H1 (cell line): Measurements from ENCODE around the gene FRMPD2. TPM values are rescaled to one million over a fixed set of nuclear protein-coding genes. Genes with fewer than 3 reads are reported as not detected.

Source experiments
- CTCF ChIA-PET: fragments of 300-600 bp; sonication (Branson Sonifier 250); formaldehyde crosslinking; loops from one replicate; lab custom pipeline; 2021; ENCODE audit not compliant: partially characterized antibody; lab: Charles Lee
- POLR2A ChIA-PET: fragments of 300-600 bp; sonication (Branson Sonifier 250); formaldehyde crosslinking; loops from one replicate; lab custom pipeline; 2021; ENCODE audit warnings: inconsistent platforms; ENCODE audit not compliant: partially characterized antibody; lab: Charles Lee
- DNase-seq, 2 experiments: peaks; one replicate each; pipeline versions ENCODE4 v3.0.0 to v3.0.0-alpha.2; 2010 to 2022; ENCODE audit warnings: low spot score in 2 of 2, low read depth in 1 of 2, mixed read lengths in 1 of 2
- FAIRE-seq: peaks from 2 replicates; lab custom pipeline; 2011; peaks lifted over from hg19 to GRCh38; lab: Jason Lieb, UNC
- H2AFZ ChIP-seq: 2 replicates; pipeline ENCODE4 v1.8.1; 2012; ENCODE audit warnings: low read length, inconsistent platforms
- H2AK5ac ChIP-seq: 2 replicates; pipeline ENCODE4 v1.6.1; 2013; ENCODE audit warnings: low read depth, low read length
- H2BK120ac ChIP-seq: replicated peaks from 2 replicates; pipeline ENCODE3; 2013; ENCODE audit warnings: low read depth, low read length, inconsistent platforms
- H2BK12ac ChIP-seq: 2 replicates; pipeline ENCODE4 v1.6.1; 2013; ENCODE audit warnings: low read depth, low read length
- H2BK15ac ChIP-seq: 2 replicates; pipeline ENCODE4 v1.6.1; 2013; ENCODE audit warnings: low read length
- H2BK20ac ChIP-seq: 2 replicates; pipeline ENCODE4 v1.6.1; 2013; ENCODE audit warnings: low read length
- H2BK5ac ChIP-seq: 2 replicates; pipeline ENCODE4 v1.6.1; 2013; ENCODE audit warnings: low read depth, low read length
- H3K14ac ChIP-seq: 2 replicates; pipeline ENCODE4 v1.6.1; 2013; ENCODE audit warnings: inconsistent platforms; ENCODE audit not compliant: insufficient read length
- H3K18ac ChIP-seq: 2 replicates; pipeline ENCODE4 v1.6.1; 2013; ENCODE audit warnings: low read length; ENCODE audit errors: extremely low read depth
- H3K23ac ChIP-seq: 2 replicates; pipeline ENCODE4 v1.6.1; 2013; ENCODE audit warnings: inconsistent platforms; ENCODE audit not compliant: insufficient read length
- H3K23me2 ChIP-seq: 2 replicates; pipeline ENCODE4 v1.6.1; 2013; ENCODE audit warnings: low read depth, low read length
- H3K27ac ChIP-seq: 2 replicates; pipeline ENCODE4 v1.6.1; 2011; ENCODE audit warnings: low read depth, low read length, inconsistent platforms
- H3K27me3 ChIP-seq, 4 experiments: replicated peaks in 1 of 4; 1 replicate in 1 of 4; 2 replicates in 3 of 4; pipeline versions ENCODE4 v1.6.1 to v1.8.1; 2011 to 2013; ENCODE audit warnings: low read length in 3 of 4, mild to moderate bottlenecking in 3 of 4, inconsistent platforms in 2 of 4, mixed read lengths in 2 of 4, moderate library complexity in 1 of 4; ENCODE audit not compliant: control insufficient read depth in 3 of 4, insufficient read depth in 3 of 4; ENCODE audit errors: extremely low read depth in 1 of 4
- H3K36me3 ChIP-seq, 4 experiments: 2 replicates each; pipeline versions ENCODE4 v1.6.1 to v1.8.1; 2011 to 2013; ENCODE audit warnings: mild to moderate bottlenecking in 4 of 4, low read length in 3 of 4, moderate library complexity in 2 of 4, control low read depth in 1 of 4, inconsistent platforms in 1 of 4; ENCODE audit not compliant: insufficient read depth in 4 of 4, control insufficient read depth in 2 of 4
- H3K4ac ChIP-seq: replicated peaks from 2 replicates; pipeline ENCODE3; 2013; ENCODE audit warnings: low read length, low read depth, mixed read lengths, inconsistent platforms; ENCODE audit not compliant: insufficient read length
- H3K4me1 ChIP-seq, 4 experiments: replicated peaks in 1 of 4; 1 replicate in 1 of 4; 2 replicates in 3 of 4; pipeline versions ENCODE4 v1.6.1 to v1.8.1; 2011 to 2013; ENCODE audit warnings: low read length in 3 of 4, inconsistent platforms in 2 of 4, mixed read lengths in 1 of 4; ENCODE audit not compliant: insufficient read depth in 4 of 4, control insufficient read depth in 3 of 4
- H3K4me2 ChIP-seq, 2 experiments: 2 replicates each; pipeline versions ENCODE4 v1.6.1 to v1.8.1; 2011 to 2013; ENCODE audit warnings: low read depth in 2 of 2, low read length in 2 of 2, control low read depth in 1 of 2, inconsistent platforms in 1 of 2, mild to moderate bottlenecking in 1 of 2; ENCODE audit not compliant: insufficient read depth in 1 of 2
- H3K4me3 ChIP-seq, 4 experiments: fragments of 200-600, 300-600 bp in 1 of 4; sonication (generic), shearing (Covaris generic), sonication (Bioruptor Twin) in 1 of 4; 2 replicates each; pipeline versions ENCODE4 v1.5.1 to v1.8.1; 2011 to 2016; ENCODE audit warnings: low read length in 4 of 4, low read depth in 3 of 4, control low read depth in 2 of 4, inconsistent platforms in 2 of 4, mild to moderate bottlenecking in 2 of 4, mixed read lengths in 1 of 4, moderate library complexity in 1 of 4; ENCODE audit not compliant: insufficient read depth in 2 of 4; ENCODE audit errors: extremely low read depth in 1 of 4
- H3K56ac ChIP-seq: replicated peaks from 2 replicates; pipeline ENCODE3; 2013; ENCODE audit warnings: low read depth, mild to moderate bottlenecking, mixed read lengths, low read length, inconsistent platforms; ENCODE audit not compliant: insufficient read length
- H3K79me1 ChIP-seq: 2 replicates; pipeline ENCODE4 v1.6.1; 2013; ENCODE audit warnings: low read depth, low read length, control low read depth
- H3K79me2 ChIP-seq, 2 experiments: 2 replicates each; pipeline versions ENCODE4 v1.6.1 to v1.8.1; 2012 to 2013; ENCODE audit warnings: low read length in 2 of 2, mild to moderate bottlenecking in 2 of 2, inconsistent platforms in 1 of 2; ENCODE audit not compliant: insufficient read depth in 2 of 2, control insufficient read depth in 1 of 2
- H3K9ac ChIP-seq, 4 experiments: replicated peaks in 1 of 4; 1 replicate in 1 of 4; 2 replicates in 3 of 4; pipeline versions ENCODE4 v1.6.1 to v1.8.1; 2011 to 2013; ENCODE audit warnings: low read depth in 3 of 4, low read length in 3 of 4, control low read depth in 2 of 4, mild to moderate bottlenecking in 2 of 4, moderate library complexity in 2 of 4, inconsistent platforms in 1 of 4; ENCODE audit errors: extremely low read depth in 1 of 4
- H3K9me3 ChIP-seq, 2 experiments: 2 replicates each; pipeline versions ENCODE4 v1.6.1 to v1.8.1; 2012 to 2013; ENCODE audit warnings: mild to moderate bottlenecking in 2 of 2, moderate library complexity in 2 of 2, control low read depth in 1 of 2, inconsistent platforms in 1 of 2, low read depth in 1 of 2, low read length in 1 of 2, mixed read lengths in 1 of 2; ENCODE audit not compliant: insufficient read depth in 2 of 2
- H4K20me1 ChIP-seq, 2 experiments: replicated peaks in 1 of 2; 2 replicates each; pipeline versions ENCODE3 to v1.8.1; 2011 to 2013; ENCODE audit warnings: inconsistent platforms in 2 of 2, low read length in 2 of 2, mild to moderate bottlenecking in 1 of 2; ENCODE audit not compliant: insufficient read depth in 2 of 2, control insufficient read depth in 1 of 2
- H4K5ac ChIP-seq: 2 replicates; pipeline ENCODE4 v1.6.1; 2013; ENCODE audit warnings: low read length, low read depth, mixed read lengths, inconsistent platforms; ENCODE audit not compliant: insufficient read length
- H4K8ac ChIP-seq: 2 replicates; pipeline ENCODE4 v1.8.0; 2013; ENCODE audit warnings: mild to moderate bottlenecking, moderate library complexity, low read length, inconsistent platforms; ENCODE audit not compliant: insufficient read depth; ENCODE audit errors: extremely low read depth
- H4K91ac ChIP-seq: replicated peaks from 2 replicates; pipeline ENCODE3; 2013; ENCODE audit warnings: low read length, mixed read lengths, inconsistent platforms; ENCODE audit not compliant: insufficient read length
- ASH2L ChIP-seq: fragments of 200-600, 300-600 bp; sonication (generic); IDR thresholded peaks from one replicate; pipeline ENCODE4 v1.7.1; 2017; ENCODE audit warnings: low read length
- EGR1 ChIP-seq: IDR thresholded peaks from 2 replicates; pipeline ENCODE4 v1.6.1; 2011; ENCODE audit warnings: low read depth, low read length, borderline replicate concordance
- NRF1 ChIP-seq: IDR thresholded peaks from 2 replicates; pipeline ENCODE4 v1.6.1; 2011; ENCODE audit warnings: mild to moderate bottlenecking, low read depth, low read length, improper control_type of control experiment
- SAP30 ChIP-seq: fragments of 300-600 bp; sonication (generic); IDR thresholded peaks from 2 replicates; pipeline ENCODE4 v1.7.1; 2012; ENCODE audit warnings: low read length, moderate library complexity, mild to moderate bottlenecking, inconsistent platforms; ENCODE audit not compliant: insufficient read depth, insufficient replicate concordance
- SP4 ChIP-seq: IDR thresholded peaks from 2 replicates; pipeline ENCODE4 v1.6.1; 2012; ENCODE audit warnings: low read length, inconsistent platforms
- SUZ12 ChIP-seq: fragments of 200-600 bp; sonication (generic); IDR thresholded peaks from 2 replicates; pipeline ENCODE4 v1.6.1; 2012; ENCODE audit warnings: mild to moderate bottlenecking, inconsistent platforms, low read length, moderate library complexity, mixed read lengths
- TCF12 ChIP-seq: IDR thresholded peaks from 2 replicates; pipeline ENCODE4 v1.6.1; 2011; ENCODE audit warnings: low read depth, mild to moderate bottlenecking, low read length
- YY1 ChIP-seq: IDR thresholded peaks from 2 replicates; pipeline ENCODE4 v1.6.1; 2011; ENCODE audit warnings: low read depth, mild to moderate bottlenecking, low read length
- WGBS, 2 experiments: shearing (Covaris generic) in 1 of 2; methylation state at CpG; one replicate each; pipeline versions ENCODE4 v1.1.6 to v1.1.7; 2013 to 2015; ENCODE audit warnings: low lambda C conversion rate in 2 of 2, mixed read lengths in 2 of 2, inconsistent platforms in 1 of 2, low coverage in 1 of 2, missing lambda C conversion rate in 1 of 2; ENCODE audit not compliant: insufficient replicate concordance in 2 of 2, insufficient coverage in 1 of 2, insufficient read length in 1 of 2; ENCODE audit errors: extremely low coverage in 1 of 2, missing lambda C conversion rate in 1 of 2; 5-methylcytosine and 5-hydroxymethylcytosine counted together
- polyA plus RNA-seq, 7 experiments: library from polyadenylated mRNA; depleted of rRNA in 3 of 7; stranded (reverse) in 5 of 7; unstranded in 2 of 7; fragments of >200 nt in 5 of 7; fragments of 200-250 nt in 2 of 7; gene quantifications; 1 replicate in 5 of 7; 2 replicates in 1 of 7; 4 replicates in 1 of 7; pipeline versions ENCODE4 v1.2.1 to v1.2.3, GENCODE V29; 2011 to 2013; ENCODE audit warnings: missing spikeins in 2 of 7, mixed read lengths in 2 of 7
- total RNA-seq: library from RNA; stranded (reverse); fragmentation: NEBNext Ultra II Directional; extraction: Animal tissue kit (Norgen Biotek cat#: 25700); gene quantifications from 2 replicates; pipeline ENCODE4 v1.2.1, GENCODE V29; 2021
- TF ChIP-seq, protein P1 (sequence below): IDR thresholded peaks from 2 replicates; pipeline ENCODE4 v1.6.1; 2011; ENCODE audit warnings: low read depth, mild to moderate bottlenecking, low read length; ENCODE audit not compliant: insufficient read depth

The FRMPD2 gene
- total and polyA plus RNA-seq, 2 of the 8 experiments (the other 6 are each of a cell fraction or from before 2014, with no cell fraction given): 0.07 to 0.47 TPM

DNA sequence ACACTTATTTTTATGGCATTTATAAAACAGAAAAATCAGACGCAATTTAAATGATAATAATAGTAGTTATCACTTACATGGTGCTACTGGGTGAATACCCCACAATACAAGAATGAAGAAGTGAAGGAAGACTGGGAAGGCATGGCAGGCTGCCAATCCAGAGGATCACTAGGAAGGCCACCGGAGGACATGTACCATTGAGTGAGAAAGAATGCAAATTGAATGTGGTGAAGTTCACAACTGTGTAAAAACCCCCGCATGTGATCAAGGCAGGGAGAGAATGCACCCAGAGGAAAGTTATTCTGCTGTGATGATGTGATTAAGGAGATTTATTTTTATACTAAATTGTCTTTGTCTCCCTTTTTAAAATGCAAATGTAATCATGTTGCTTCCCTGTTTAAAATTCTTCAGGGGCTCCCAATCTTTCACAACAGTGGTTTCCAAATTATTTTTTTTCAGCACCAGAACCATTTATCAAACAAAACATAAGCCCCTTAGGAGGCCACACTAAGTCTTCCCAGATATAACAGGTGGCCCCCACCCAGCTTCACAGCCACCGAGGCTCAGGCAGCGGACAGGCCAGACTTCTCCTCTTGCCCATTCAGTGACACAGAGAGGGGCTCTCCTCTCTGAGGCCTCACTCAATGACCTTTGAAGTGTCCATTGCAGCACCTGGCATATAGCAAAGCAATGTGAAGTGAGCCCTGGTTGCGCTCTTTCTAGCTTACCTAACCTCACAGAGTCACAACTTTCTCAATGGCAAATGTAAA, 59.6 kb downstream of the FRMPD2 start:
- H3K27ac ChIP-seq: no peak overlapping the region
- H2AK5ac ChIP-seq: no peak overlapping the region
- no peak overlapping the region for H3K4ac ChIP-seq
- FAIRE-seq (no peak), DNase-seq (no peak)
- ChIA-PET CTCF (interaction anchor here (0.6 to 6.4 kb wide), 14 partner anchors 9 to 718 kb away, joined by 3 to 46 read pairs (median 4); no protein-coding TSS in a partner anchor), POLR2A (no interaction called here)
- no peak overlapping the region for H4K91ac ChIP-seq
- no peaks in the 10 kb centered on the region for H3K36me3 ChIP-seq
- no peak overlapping the region for H3K9ac ChIP-seq
- no peak overlapping the region; the same call in 1 of the 2 replicates for H4K8ac ChIP-seq
- no peak for TF ChIP-seq EGR1
- TF ChIP-seq NRF1: no peak
- no peak for TF ChIP-seq TCF12
- no peak for TF ChIP-seq SAP30
- TF ChIP-seq, protein P1, sequence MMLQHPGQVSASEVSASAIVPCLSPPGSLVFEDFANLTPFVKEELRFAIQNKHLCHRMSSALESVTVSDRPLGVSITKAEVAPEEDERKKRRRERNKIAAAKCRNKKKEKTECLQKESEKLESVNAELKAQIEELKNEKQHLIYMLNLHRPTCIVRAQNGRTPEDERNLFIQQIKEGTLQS: no peak
- no peak for TF ChIP-seq YY1
- no peak for TF ChIP-seq SP4
- no peak for TF ChIP-seq SUZ12
- TF ChIP-seq ASH2L: no peak
- WGBS, 2 experiments: 96% methylated on average over 6 of the region's 6 CpGs; no CpG with 5 or more reads in 1 of the 2 experiments
- H3K4me2 ChIP-seq: no peak overlapping the region
- no peak overlapping the region for H2BK20ac ChIP-seq
- peaks cover 0 to 3% (median under 1%) of the 10 kb centered on the region in 4 experiments; a peak in 1 of 7 replicates for H3K27me3 ChIP-seq
- no peak overlapping the region for H3K14ac ChIP-seq
- H2BK5ac ChIP-seq: no peak overlapping the region
- no peak overlapping the region for H3K4me3 ChIP-seq
- H3K79me2 ChIP-seq: no peaks in the 10 kb centered on the region
- H3K18ac ChIP-seq: no peak overlapping the region
- no peaks in the 10 kb centered on the region for H3K79me1 ChIP-seq
- H2BK12ac ChIP-seq: no peak overlapping the region
- no peak overlapping the region for H3K56ac ChIP-seq
- H2AFZ ChIP-seq: no peak overlapping the region
- no peaks in the 10 kb centered on the region for H4K20me1 ChIP-seq
- H2BK15ac ChIP-seq: no peak overlapping the region
- no peak overlapping the region for H3K23ac ChIP-seq
- H3K9me3 ChIP-seq: no peaks in the 10 kb centered on the region
- no peaks in the 10 kb centered on the region for H3K23me2 ChIP-seq
- no peaks in the 10 kb centered on the region for H3K4me1 ChIP-seq
- H2BK120ac ChIP-seq: no peak overlapping the region
- no peak overlapping the region for H4K5ac ChIP-seq
